MM.1S (cell line): Measurements from ENCODE around the gene DYNC1H1.

ENCODE experiments used
- CTCF ChIP-seq: fragments of 300-600 bp; sonication (generic); IDR thresholded peaks from 2 replicates; pipeline ENCODE4 v1.5.1; 2016; ENCODE audit warnings: antibody characterized with exemption, low read length, mixed read lengths
- EZH2 ChIP-seq: fragments of 300-600 bp; sonication (generic); optimal IDR thresholded peaks from 2 replicates; pipeline ENCODE3; 2017; ENCODE audit warnings: low read depth, mild to moderate bottlenecking, antibody characterized with exemption, low read length, mixed read lengths
- EZH2phosphoT487 ChIP-seq: fragments of 300-600 bp; sonication (generic); IDR thresholded peaks from 2 replicates; pipeline ENCODE4 v1.6.1; 2018; ENCODE audit warnings: antibody characterized with exemption, low read length

- no peak for TF ChIP-seq CTCF
- no peak for TF ChIP-seq EZH2
- no peak for TF ChIP-seq EZH2phosphoT487
These were observed 88.1 kb downstream of the DYNC1H1 start for GRCh38 chr14:102052522-102052921.
